Measurements from ENCODE around the gene TUBA8.

DNA sequence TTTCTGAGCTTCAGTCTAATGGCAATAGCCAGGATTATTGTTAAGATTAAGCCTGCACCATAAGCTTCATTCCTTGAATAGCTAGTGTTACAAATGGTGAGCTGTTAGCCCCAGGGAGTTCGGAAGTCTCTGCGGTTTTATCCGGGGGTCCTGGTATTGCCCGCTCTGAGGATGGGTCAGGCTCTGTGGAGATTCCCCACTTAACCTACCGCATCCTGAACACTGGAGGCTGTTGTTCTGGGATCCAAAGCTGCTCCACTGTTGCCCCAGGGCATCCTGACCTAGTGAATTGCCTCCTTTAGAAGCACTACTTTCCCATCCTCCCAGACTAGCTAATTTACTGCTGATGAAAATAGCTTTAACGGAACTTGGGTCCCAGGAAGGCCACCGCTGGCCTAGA, 47.3 kb upstream of the TUBA8 start:
- TF ChIP-seq, protein P1, sequence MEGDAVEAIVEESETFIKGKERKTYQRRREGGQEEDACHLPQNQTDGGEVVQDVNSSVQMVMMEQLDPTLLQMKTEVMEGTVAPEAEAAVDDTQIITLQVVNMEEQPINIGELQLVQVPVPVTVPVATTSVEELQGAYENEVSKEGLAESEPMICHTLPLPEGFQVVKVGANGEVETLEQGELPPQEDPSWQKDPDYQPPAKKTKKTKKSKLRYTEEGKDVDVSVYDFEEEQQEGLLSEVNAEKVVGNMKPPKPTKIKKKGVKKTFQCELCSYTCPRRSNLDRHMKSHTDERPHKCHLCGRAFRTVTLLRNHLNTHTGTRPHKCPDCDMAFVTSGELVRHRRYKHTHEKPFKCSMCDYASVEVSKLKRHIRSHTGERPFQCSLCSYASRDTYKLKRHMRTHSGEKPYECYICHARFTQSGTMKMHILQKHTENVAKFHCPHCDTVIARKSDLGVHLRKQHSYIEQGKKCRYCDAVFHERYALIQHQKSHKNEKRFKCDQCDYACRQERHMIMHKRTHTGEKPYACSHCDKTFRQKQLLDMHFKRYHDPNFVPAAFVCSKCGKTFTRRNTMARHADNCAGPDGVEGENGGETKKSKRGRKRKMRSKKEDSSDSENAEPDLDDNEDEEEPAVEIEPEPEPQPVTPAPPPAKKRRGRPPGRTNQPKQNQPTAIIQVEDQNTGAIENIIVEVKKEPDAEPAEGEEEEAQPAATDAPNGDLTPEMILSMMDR (IDR thresholded peaks at IDR 0.05), result no peak
- TF ChIP-seq POLR2A (IDR thresholded peaks at IDR 0.05), result no peak
- TF ChIP-seq EP300 (IDR thresholded peaks at IDR 0.05), result no peak
- no peak for TF ChIP-seq POLR2AphosphoS5 (IDR thresholded peaks at IDR 0.05)

Data from gastroesophageal sphincter (tissue), 3 donors.